Posterior cingulate gyrus (tissue), 11 donors: ENCODE results near the gene PDE1A.
A peak's percentile ranks its signal among the peaks of the same experiment; 100 is the strongest.

Experiments
- DNase-seq, 10 donors: peaks; one replicate each; pipeline versions ENCODE4 v3.0.0 to v3.0.0-alpha.2; 2020 to 2021; ENCODE audit warnings: mixed read lengths in 3 of 10
- intact Hi-C: fragments of 100-400 bp; cut with DNase I; formaldehyde crosslinking; loops from one replicate; pipeline ENCODE4 v1.15.1; 2023

Gene PDE1A

DNA sequence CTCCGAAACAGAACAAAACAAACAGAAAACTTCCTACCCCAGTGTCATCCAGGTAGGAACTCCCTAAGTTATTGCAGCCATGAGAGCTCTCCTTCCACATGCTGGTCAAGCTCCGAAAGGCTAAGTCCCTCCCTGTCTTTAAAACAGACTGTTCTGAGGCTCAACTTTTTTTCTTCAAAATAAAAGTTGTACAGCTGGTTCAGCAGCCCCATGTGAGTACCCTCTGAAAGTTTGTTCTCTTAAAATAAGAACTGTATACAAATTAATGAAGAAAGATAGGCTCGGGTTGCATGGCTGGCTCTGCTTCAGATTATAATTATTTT is at the start of gene PDE1A:
PDE1A (minus strand) TSS at position 119 of the 323 bp plus-strand sequence.
- intact Hi-C loops, result no loop called here
- DNase-seq, result no peak

DNA sequence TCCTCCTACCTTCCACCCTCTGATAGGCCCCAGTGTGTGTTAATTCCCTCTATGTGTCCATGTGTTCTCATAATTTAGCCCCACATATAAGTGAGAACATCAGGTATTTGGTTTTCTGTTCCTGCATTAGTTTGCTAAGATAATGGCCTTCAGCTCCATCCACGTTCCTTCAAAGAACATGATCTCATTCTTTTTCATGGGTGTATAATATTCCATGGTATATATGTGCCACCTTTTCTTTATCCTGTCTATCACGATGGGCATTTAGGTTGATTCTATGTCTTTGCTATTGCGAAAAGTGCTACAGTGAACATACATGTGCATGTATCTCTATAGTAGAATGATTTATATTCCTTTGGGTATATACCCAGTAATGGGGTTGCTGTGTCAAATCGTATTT is 46.8 kb upstream of the PDE1A start:
- no peak for DNase-seq
- intact Hi-C loops, result no loop called here

DNA sequence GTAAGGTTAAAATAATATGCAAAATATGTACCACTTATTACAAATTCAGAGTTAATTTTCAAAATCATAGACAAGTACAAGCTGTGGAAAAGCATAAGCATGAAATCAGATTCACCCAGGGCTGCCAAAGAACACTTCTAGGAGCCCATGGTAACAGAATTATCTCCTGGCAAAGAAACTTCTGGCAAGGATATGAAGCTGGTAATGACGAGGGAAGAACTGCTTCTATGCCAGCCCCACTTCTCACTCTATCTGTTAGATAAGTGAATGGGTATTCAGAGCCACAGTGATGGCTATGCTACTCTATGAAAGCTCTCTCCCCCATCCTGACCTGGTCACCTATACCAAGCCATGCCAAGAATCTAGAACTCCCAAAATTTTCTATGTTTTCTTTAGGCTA is 36.9 kb upstream of the PDE1A start:
- intact Hi-C loops, result no loop called here
- DNase-seq, result peak in 3 of 10 donors; percentile 5 to 34 (median 6)

DNA sequence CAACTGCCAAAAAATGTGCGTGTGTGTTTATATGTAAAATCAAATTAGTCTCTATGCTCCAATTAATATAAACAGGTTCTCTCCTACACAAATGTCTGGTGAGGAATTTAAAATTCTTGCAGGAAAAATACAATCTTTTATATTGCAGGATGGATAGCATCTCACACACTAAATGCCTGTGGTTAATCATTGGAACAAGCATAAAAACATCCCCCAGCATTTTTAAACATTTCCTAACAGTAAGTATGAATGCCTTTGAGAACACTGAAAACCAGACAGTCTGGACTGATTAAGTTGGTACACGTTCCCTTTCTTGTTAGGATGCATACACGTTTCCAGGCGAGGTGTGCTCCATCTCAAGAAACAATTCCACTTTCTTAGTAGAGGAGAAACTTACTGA is 29.9 kb upstream of the PDE1A start:
- DNase-seq, result no peak
- intact Hi-C loops, result no loop called here

DNA sequence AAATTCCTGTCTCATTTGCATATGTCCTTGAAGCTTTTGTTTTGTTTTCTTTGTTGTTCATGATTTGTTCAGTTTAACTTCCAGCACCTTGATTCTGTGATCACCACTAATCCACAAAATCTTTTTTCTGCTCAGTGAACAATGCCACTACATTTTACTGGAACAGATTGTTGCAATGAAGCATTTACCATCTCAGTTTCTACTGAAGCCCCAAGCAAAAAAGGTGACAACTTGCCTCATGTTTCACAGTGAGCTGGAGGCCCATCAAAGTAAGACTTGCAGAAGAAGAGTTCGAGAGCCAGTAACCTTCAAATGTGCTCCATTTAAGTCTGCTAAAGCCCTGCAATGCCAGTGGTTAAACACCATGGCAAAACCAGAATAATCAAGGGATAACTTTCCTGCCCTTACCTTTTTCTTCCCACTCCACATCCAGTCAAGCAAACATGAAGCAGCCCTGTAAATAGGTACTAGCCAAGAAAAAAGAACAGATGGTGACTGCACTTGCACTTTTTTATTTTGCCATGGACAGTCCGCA is 25.7 kb upstream of the PDE1A start:
- intact Hi-C loops, result no loop called here
- no peak for DNase-seq

DNA sequence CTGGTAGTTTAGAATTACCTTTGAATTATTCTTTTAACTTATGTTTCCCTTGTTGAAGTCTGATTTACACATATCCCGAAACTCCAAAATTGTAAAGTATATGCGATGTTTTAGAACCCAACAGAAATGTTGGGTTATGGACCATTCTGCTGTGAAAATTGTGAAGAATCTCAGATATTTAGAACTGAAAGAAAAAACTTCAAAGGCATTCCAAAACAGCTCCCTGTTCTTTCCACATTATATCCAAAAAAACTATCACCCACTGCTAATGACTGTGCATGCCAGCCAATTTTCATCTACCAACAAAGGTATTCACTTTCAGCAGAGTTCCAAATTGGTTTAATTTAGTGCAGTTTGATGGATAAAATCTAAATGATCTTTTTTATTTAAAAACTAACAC is 21.5 kb upstream of the PDE1A start:
- intact Hi-C loops, result no loop called here
- DNase-seq, result no peak

DNA sequence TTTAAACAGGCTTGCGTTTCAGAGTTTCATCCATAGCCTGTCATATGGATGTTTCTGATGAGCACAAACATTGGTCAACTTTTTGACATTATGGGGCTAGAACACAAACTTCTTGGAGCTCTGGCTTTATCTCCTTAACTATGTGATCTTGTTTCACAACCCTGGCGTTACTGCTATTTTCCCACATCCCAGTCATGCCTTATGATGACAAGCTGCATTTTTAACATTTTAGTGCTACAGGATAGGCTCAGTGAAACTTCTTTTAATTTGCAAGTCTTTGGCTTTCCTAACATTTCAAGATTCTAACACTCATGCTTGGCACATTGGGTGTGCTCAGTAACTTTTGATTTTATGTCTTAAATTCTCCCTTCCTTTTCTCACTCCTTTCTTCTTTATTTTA is 21.0 kb upstream of the PDE1A start:
- intact Hi-C loops, result no loop called here

DNA sequence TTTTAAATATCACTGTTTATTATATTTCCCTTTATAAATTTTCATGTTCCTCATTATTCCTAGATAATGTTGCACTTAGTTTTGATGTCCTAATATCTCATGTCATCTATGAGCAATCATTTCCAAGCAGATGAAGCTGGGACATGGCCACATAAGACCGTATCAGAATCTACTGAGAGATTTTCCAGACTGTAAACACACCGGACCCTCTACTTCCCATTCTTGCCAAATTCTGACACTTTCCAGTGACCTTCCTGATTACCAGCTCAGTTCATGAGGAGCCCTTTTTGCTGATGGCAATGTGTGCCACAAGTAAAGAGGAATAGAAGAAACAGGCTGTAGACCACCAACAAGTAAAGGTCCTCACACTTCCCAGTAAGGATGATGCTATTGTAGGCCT is 20.3 kb upstream of the PDE1A start:
- DNase-seq, result no peak
- intact Hi-C loops, result no loop called here

More for the DNA sequence above, 21.0 kb upstream of the PDE1A start:
- no peak for DNase-seq

DNA sequence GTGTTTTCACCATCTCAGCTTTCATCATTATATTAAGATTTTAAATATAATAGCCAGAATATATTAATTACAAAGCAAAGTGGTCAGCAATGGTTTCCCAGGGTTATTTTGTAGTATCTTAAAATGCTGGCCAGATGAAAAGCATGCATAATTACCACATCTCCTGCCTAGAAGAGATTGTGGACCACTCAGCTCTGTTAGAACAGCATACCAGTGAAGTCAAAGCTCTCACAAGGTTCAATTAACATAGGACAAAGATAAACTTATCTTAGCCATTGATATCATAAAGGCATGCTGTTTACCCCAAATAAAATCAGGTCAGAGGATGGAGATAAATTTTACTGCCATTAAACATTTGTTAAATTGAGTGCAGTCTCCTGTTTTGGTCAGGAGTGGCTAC is 19.3 kb upstream of the PDE1A start:
- DNase-seq, result no peak
- intact Hi-C loops, result no loop called here

DNA sequence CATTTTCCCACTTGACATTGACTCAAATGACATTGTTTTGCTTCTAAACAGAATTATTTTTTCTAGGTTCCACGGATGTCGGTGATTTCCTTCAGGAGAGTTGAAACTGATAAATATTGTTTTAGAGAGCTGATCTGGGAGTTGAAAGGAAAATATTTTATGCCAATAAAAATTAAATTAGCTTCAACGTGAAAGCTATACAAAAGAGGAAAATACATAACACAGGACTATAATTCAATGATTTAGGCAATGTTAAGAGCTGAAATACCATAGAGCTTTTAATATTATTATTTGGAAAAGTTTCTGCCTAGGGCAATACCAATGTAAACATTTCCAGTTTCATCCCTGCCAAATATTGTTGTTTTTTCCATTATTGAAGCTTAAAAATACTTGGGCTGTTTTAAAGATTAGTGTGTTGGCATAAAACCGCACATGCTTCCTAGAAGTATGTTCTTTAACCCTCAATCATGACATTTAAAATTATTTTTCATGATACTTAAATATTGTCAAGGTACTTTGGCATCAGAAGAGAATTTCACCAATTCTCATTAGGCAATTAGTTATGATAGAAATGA is 18.6 kb upstream of the PDE1A start:
- intact Hi-C loops, result no loop called here
- no peak for DNase-seq

DNA sequence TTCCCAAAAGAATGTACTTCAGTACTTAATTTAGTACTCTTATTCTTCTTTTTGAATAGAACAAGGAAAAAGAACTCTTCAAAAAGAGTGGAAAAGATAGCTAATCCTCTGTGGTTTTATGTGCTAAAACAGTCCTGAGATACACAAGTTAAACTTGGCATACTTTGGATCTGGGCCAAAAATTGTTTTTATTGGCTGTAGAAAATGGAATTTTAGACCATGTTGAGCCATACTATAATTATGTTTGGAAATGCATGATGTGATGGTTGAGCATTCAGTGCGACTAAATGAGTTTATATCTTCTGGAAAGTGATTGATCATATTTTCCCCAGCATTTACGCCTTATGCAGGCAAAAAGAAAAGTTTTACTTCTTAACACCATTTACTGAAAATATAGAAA is 18.0 kb upstream of the PDE1A start:
- no peak for DNase-seq
- intact Hi-C loops, result no loop called here

DNA sequence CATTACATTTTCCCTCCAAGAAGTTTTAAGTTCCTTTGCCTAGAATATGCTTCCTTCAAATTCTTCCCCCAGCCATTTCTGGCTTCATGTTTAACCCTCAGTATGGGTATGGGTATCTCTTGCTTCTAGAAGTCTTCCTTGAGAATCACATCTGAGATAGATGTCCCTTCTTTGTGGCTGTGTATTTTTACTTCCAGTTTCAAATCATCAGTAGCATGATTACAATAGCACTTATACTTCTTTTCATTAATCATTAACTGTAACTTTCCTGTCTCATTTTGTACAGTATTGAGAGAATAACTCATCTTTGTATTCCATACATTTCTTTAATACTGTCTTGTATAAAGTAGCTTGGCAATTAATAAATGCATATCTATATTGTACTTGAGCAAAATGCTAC is 17.3 kb upstream of the PDE1A start:
- intact Hi-C loops, result no loop called here

DNA sequence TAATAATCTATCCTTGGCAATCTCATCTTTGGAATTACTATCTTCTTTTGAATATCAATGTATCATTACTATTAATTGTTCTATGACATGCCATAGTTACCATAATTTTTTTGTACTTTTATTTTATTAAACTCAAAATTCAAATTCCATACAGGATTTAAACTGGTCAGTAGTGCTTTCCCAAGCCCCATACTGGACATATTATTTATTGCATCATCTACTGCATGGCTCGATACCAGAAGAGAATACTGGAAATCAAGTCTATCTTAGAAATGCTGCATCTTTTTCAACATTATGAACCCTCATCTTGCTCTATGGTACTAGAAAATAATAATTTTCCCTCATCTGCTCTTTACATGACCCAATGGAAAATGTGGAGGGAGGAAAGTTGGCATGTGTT is 9.4 kb upstream of the PDE1A start:
- no peak for DNase-seq

More for the DNA sequence above, 17.3 kb upstream of the PDE1A start:
- no peak for DNase-seq

DNA sequence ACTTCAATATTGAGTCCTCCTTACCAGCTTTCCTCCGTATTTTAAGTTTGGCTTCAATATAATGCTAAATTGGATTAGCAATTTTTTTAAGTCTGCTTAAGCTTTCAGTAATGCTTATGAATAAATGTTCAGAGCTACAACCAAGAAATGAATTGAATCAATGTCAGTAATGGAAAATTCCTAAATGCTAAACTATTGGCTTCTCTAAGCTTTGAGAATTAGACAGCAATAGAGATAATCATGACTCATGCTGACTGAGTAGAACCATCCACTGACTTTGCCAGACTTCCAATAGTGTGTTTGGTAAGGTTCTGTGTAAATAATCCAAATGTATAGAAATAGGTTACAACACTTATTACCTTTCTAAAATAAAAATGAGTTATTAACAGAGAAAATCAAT is 8.9 kb upstream of the PDE1A start:
- DNase-seq, result no peak

More for the DNA sequence above, 9.4 kb upstream of the PDE1A start:
- intact Hi-C loops, result no loop called here

DNA sequence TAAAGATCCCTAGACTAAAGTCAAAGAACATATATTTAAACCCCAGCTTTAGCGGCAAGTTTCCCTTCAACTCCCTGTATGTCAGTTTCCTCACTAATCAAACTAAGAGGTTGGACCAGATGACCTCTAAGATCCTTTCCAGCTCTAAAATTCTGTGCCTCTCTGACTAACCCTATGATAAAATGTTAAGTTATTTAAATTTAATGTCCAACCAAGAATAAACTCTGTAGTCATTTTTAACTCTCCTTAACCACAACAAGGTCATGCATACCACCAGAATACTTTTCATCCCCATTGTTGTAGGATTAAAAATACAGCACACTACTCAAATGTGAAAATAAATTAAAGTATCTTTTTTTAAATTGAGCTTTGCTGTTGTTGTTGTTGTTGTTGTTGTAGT is 5.2 kb upstream of the PDE1A start:
- DNase-seq, result no peak

More for the DNA sequence above, 8.9 kb upstream of the PDE1A start:
- intact Hi-C loops, result no loop called here

DNA sequence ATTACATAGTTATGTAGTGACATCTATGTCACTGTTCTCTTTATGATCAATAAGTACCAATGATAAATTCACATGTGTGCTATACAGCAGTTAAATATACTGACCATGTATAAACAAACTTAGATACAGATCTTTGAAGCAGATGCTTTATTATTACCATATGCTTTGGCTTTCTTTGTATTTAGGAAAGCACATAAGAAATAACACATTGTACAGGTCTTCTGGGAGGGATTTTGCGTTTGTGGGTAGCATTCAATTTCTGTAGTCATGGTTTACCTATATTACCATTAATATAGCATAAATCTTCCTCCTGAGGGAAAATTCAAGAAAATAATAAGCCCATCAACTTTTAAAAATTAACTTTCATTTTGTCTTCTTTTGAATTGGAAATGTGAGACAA is 1.6 kb upstream of the PDE1A start:
- intact Hi-C loops, result no loop called here
- DNase-seq, result no peak

More for the DNA sequence above, 5.2 kb upstream of the PDE1A start:
- intact Hi-C loops, result no loop called here

DNA sequence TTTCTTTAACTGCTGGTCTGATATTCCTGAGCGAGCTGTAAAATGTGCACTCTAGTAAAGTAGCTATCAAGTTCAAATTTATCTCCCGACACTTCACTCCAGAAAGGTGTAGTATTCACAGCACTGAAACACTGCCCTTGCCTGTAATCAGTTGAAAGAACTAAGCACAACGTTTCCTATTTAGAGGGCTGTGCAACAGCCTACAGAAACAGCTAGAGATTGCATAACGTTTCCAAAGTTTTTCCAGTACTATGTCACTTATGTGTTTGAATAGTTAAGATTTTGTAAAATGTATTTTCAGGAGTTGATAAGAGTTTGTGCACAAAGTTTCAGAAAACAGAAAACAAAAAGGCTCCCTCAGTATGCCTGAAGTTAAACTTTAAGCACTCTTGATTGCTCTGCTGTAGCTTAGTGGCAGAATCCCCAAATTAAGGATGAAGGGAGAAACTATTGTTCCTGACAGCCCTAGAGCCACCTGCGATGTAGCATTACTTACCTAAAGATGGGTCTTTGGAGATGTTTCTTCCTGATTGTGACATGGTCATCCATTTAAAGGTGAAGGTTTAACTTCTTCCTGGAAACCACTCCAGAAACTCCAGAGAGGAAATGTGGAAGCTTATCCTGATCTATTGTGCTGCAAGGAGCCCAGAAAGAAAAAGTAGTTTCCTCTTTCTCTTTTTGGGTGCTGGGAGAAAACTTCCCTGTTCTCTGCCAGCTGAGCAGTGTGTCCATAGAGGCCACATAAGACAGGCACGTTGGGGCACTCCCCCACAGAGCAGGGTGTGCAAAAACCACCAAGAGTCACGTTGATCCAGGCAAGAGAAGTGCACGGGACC is 536 bp downstream of the PDE1A start:
- no peak for DNase-seq
- intact Hi-C loops, result no loop called here

DNA sequence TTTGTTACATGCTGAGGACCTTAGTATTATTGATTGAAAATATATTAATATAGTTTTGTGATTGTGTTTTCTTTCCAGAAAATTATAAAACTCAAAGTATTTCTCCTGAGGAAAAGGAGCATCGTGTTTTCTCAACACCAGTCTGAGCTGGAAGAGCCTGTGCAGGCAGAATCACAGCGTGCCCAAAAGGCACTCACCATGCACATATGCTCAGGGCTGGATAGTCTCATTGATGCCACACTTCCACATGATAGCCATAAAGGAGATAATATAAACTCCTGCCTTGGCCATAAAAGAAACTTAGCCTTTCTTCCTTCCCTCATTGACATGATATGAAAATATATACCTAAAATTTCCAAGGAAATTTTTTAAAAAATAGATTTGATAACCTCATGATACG is 4.0 kb downstream of the PDE1A start:
- intact Hi-C loops, result no loop called here
- no peak for DNase-seq

DNA sequence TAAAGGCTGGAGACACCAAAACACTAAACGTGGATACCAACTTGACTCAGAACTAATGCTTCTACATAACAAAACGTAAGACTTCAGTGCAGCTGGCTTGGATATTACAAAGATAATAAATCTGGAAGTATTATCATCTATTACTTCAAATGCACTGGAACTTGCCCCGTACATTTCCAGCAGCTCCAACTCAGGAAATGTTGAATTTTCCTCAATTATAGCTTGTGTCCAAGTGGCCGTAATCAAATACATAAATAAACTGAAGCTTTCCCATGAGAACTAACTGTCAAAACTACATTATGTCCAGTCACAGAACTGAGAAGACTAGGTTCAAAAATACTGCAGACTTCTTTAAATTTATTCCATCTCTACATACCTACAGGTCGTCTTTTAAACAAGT is 6.2 kb downstream of the PDE1A start:
- no peak for DNase-seq

DNA sequence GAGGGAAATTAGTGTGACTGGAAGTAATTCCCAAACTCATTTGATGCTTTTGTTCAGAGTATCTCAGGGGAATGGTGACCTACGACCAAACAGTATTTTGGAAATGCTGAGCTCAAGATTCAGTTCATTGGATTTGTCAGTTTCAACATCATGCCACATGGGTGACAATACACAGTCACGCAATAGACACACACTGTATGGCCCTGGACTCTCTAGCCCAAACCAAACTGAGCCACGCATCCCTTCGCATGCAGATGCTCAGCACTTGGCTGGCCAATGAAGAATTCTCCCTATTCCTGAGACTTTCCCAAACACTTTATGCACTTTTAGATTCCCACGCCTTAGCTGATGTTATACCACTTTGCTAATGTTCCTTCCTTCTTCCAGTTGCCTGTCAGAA is 10.0 kb downstream of the PDE1A start:
- intact Hi-C loops, result no loop called here
- DNase-seq, result no peak

More for the DNA sequence above, 6.2 kb downstream of the PDE1A start:
- intact Hi-C loops, result no loop called here

DNA sequence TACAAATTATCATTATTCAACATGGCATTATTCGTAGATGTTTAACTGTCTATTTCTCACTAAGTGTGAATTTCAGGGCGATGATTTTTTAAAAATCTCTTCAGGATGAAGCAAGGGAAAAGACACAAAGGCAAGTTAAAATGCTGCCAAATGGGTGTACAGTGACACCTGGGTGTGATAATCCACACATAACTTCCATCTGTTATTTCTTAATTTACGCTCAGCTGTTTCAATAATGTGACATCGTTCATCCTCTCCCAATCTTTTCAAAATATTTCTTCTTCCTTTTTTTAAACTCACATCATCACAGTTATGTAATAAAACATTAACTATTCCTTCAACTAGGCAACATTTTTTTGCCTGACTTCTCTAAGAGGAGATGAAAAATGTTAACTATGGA is 10.6 kb downstream of the PDE1A start:
- DNase-seq, result no peak
- intact Hi-C loops, result no loop called here

DNA sequence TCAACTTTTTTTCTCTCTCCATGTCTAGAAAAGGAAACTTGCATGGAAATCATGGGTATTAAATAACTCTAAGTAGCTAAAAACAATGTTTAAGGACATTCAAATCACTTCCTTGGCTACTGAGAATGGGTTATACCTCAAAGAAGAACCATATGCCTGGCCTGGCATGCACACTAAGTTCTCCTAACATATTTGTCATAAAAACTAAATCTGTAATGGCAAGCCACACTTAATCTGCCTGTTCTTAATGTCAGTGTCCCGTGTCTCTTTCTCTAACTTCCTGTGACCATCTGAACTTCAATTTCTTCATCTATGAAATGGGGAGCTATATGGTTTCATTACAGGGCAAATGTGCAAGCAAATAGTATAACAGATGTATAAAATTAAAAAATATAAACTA is 11.1 kb downstream of the PDE1A start:
- DNase-seq, result peak in 1 of 10 donors; percentile 8
- intact Hi-C loops, result no loop called here
